HCT116 (cell line): ENCODE results near the gene PDLIM4. TPM values are rescaled to one million over a fixed set of nuclear protein-coding genes. Genes with fewer than 3 reads are reported as not detected.

Experiments used
- ATAC-seq: fragments of 200-7000 bp; cut with Tn5 transposase; 2 replicates; pipeline ENCODE4 v1.9.1; 2020; ENCODE audit warnings: mild to moderate bottlenecking, moderate library complexity
- BruUV-seq: library from RNA; stranded (reverse); fragments of 400-500 nt; replicated peaks from 2 replicates; lab custom pipeline; 2021; lab: Mats Ljungman, UMichigan
- CTCF ChIA-PET: fragments of 300-600 bp; sonication (Branson Sonifier 250); formaldehyde crosslinking; loops from one replicate; lab custom pipeline; 2021; ENCODE audit warnings: antibody characterized with exemption; lab: Charles Lee
- POLR2A ChIA-PET: fragments of 300-600, 350-600 bp; sonication (Branson Sonifier 250); formaldehyde crosslinking; loops from one replicate; lab custom pipeline; 2021; ENCODE audit warnings: antibody characterized with exemption; lab: Charles Lee
- RAD21 ChIA-PET, 2 experiments: fragments of 300-600 bp; sonication (Branson Sonifier 250); formaldehyde crosslinking; loops; one replicate each; lab custom pipeline; 2023; ENCODE audit warnings: low total read pairs in 2 of 2; ENCODE audit not compliant: uncharacterized antibody in 2 of 2, unreplicated experiment in 2 of 2, low non-redundant PET in 1 of 2; lab: Charles Lee
- DNase-seq: peaks from one replicate; pipeline ENCODE4 v3.0.0-alpha.2; 2010; ENCODE audit warnings: low read depth, low spot score
- H2AFZ ChIP-seq: fragments of 200-600 bp; shearing (Covaris generic), sonication (generic); 2 replicates; pipeline ENCODE4 v1.6.1; 2017; ENCODE audit warnings: low read depth, mixed run types, mixed read lengths, antibody characterized with exemption, low read length; ENCODE audit not compliant: poor library complexity, severe bottlenecking
- H3K27ac ChIP-seq: 2 replicates; pipeline ENCODE4 v1.5.1; 2012; ENCODE audit warnings: low read depth, low read length
- H3K27me3 ChIP-seq: fragments of 200-600 bp; sonication (generic); 2 replicates; pipeline ENCODE4 v1.6.1; 2016; ENCODE audit warnings: mixed run types, low read length, mixed read lengths; ENCODE audit not compliant: insufficient read depth
- H3K36me3 ChIP-seq, 2 experiments: fragments of 200-500 bp in 1 of 2; fragments of 200-600 bp in 1 of 2; sonication (Bioruptor generic) in 1 of 2; sonication (generic) in 1 of 2; 2 replicates each; pipeline versions ENCODE4 v1.5.1 to v1.6.1; 2014 to 2016; ENCODE audit warnings: low read length in 2 of 2, inconsistent platforms in 1 of 2, mixed read lengths in 1 of 2, mixed run types in 1 of 2; ENCODE audit not compliant: insufficient read depth in 2 of 2, control insufficient read depth in 1 of 2
- H3K4me1 ChIP-seq, 2 experiments: fragments of 200-600 bp in 1 of 2; sonication (generic) in 1 of 2; 2 replicates each; pipeline versions ENCODE4 v1.5.1 to v1.6.1; 2012 to 2017; ENCODE audit warnings: low read length in 2 of 2, inconsistent platforms in 1 of 2, mild to moderate bottlenecking in 1 of 2, mixed read lengths in 1 of 2, mixed run types in 1 of 2, moderate library complexity in 1 of 2; ENCODE audit not compliant: insufficient read depth in 2 of 2, control insufficient read depth in 1 of 2
- H3K4me2 ChIP-seq: fragments of 200-600 bp; sonication (generic); 2 replicates; pipeline ENCODE4 v1.6.1; 2017; ENCODE audit warnings: mixed run types, low read length, mixed read lengths
- H3K4me3 ChIP-seq, 2 experiments: fragments of 200-600 bp in 1 of 2; sonication (generic) in 1 of 2; replicated peaks in 1 of 2; 2 replicates each; pipeline ENCODE4 v1.5.1; 2011 to 2016; ENCODE audit warnings: low read length in 2 of 2, control low read depth in 1 of 2, low read depth in 1 of 2, mild to moderate bottlenecking in 1 of 2, mixed read lengths in 1 of 2, mixed run types in 1 of 2
- H3K79me2 ChIP-seq: fragments of 200-600 bp; sonication (generic); 2 replicates; pipeline ENCODE4 v1.6.1; 2017; ENCODE audit warnings: mild to moderate bottlenecking, mixed run types, low read length, moderate library complexity, mixed read lengths; ENCODE audit not compliant: insufficient read depth
- H3K9ac ChIP-seq: fragments of 200-600 bp; sonication (generic); 2 replicates; pipeline ENCODE4 v1.6.1; 2016; ENCODE audit warnings: low read length, mixed read lengths
- H3K9me2 ChIP-seq: fragments of 200-600 bp; sonication (generic), shearing (Covaris generic); 2 replicates; pipeline ENCODE4 v1.6.1; 2017; ENCODE audit warnings: mixed run types, mild to moderate bottlenecking, moderate library complexity; ENCODE audit not compliant: insufficient read depth
- H3K9me3 ChIP-seq, 2 experiments: fragments of 200-500 bp in 1 of 2; fragments of 200-600 bp in 1 of 2; sonication (Bioruptor generic) in 1 of 2; sonication (generic) in 1 of 2; 2 replicates each; pipeline ENCODE4 v1.6.1; 2014 to 2017; ENCODE audit warnings: low read length in 2 of 2, mixed read lengths in 2 of 2, inconsistent platforms in 1 of 2, low read depth in 1 of 2, mild to moderate bottlenecking in 1 of 2, mixed run types in 1 of 2, moderate library complexity in 1 of 2; ENCODE audit not compliant: control insufficient read depth in 1 of 2, insufficient read depth in 1 of 2
- H4K20me1 ChIP-seq: fragments of 200-600 bp; sonication (generic), shearing (Covaris generic); 2 replicates; pipeline ENCODE4 v1.6.1; 2017; ENCODE audit warnings: mixed run types, mild to moderate bottlenecking, moderate library complexity; ENCODE audit not compliant: insufficient read depth
- CEBPB ChIP-seq: IDR thresholded peaks from 2 replicates; pipeline ENCODE4 v1.6.1; 2012; ENCODE audit warnings: low read depth
- EGR1 ChIP-seq: IDR thresholded peaks from 2 replicates; pipeline ENCODE4 v1.6.1; 2012; ENCODE audit warnings: low read depth
- EZH2phosphoT487 ChIP-seq: fragments of 200-600 bp; IDR thresholded peaks from 2 replicates; pipeline ENCODE4 v1.6.1; 2018; ENCODE audit warnings: antibody characterized with exemption, borderline replicate concordance
- MAX ChIP-seq: IDR thresholded peaks from 2 replicates; pipeline ENCODE4 v1.6.1; 2012
- POLR2A ChIP-seq: IDR thresholded peaks from 2 replicates; pipeline ENCODE4 v1.7.0; 2011; ENCODE audit warnings: borderline replicate concordance; ENCODE audit not compliant: insufficient read depth, insufficient read length; ENCODE audit errors: extremely low read depth
- YY1 ChIP-seq: IDR thresholded peaks from 2 replicates; pipeline ENCODE4 v1.6.1; 2011; ENCODE audit warnings: low read length, low read depth, moderate library complexity, mild to moderate bottlenecking; ENCODE audit not compliant: insufficient replicate concordance; ENCODE audit errors: extremely low read depth
- intact Hi-C: fragments of 100-400 bp; cut with micrococcal nuclease; formaldehyde crosslinking; loops from 2 replicates; pipeline ENCODE4 v1.10.0; 2022
- total RNA-seq: library from RNA; stranded (reverse); gene quantifications from one replicate; pipeline ENCODE4 v1.2.1, GENCODE V29; 2021; ENCODE audit not compliant: unreplicated experiment
- TF ChIP-seq, protein P1 (sequence below), 3 experiments: fragments of 200-600 bp in 1 of 3; sonication (generic) in 1 of 3; IDR thresholded peaks in 2 of 3; conservative IDR thresholded peaks in 1 of 3; 2 replicates each; pipeline ENCODE4 v1.5.1; 2012 to 2017; ENCODE audit warnings: low read depth in 2 of 3, low read length in 2 of 3, antibody characterized with exemption in 1 of 3, borderline replicate concordance in 1 of 3, control low read depth in 1 of 3, mild to moderate bottlenecking in 1 of 3, mixed read lengths in 1 of 3, mixed run types in 1 of 3, moderate library complexity in 1 of 3; ENCODE audit not compliant: insufficient read depth in 1 of 3

PDLIM4 gene
- total RNA-seq, 1 experiment from 2014 or later: not detected

DNA sequence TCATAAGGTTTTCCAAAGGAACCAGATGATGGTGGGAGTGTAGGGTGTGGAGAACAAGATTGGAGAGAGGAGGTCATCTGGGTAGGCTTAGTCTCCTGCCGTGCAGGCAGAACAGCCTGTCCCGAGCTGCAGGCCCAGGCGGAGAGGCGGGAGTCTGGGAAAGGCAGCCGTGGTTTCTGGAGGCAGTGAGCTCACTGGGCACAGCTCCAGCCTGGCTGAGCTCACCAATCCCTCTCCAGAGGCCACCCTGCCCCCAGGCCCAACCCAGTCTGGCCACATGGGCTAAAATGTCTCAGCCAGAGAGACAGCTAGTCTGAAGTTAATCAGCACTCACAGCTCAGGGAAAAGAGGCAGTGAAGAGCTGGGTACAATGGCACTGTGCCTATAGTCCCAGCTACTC, 42.2 kb upstream of the PDLIM4 start:
- Histone ChIP-seq H3K4me3 (no peak overlapping the region), H3K4me1 (peaks cover 0 to 8% of the 10 kb centered on the region in 2 experiments; a peak in 2 of 4 replicates), H3K9ac (no peak overlapping the region), H3K4me2 (no peak overlapping the region), H4K20me1 (no peaks in the 10 kb centered on the region), H3K36me3 (peaks cover 6 to 15% of the 10 kb centered on the region in 2 experiments; a peak in 3 of 4 replicates), H2AFZ (no peak overlapping the region), H3K27ac (no peak overlapping the region), H3K9me3 (no peaks in the 10 kb centered on the region), H3K27me3 (no peaks in the 10 kb centered on the region), H3K79me2 (no peaks in the 10 kb centered on the region), H3K9me2 (no peaks in the 10 kb centered on the region)
- POLR2A ChIA-PET: interaction anchor here (1.4 kb wide), 1 partner anchor 14 kb away, joined by 4 read pairs; no protein-coding TSS in a partner anchor
- intact Hi-C loops: no loop called here
- RAD21 ChIA-PET: no interaction called here
- ATAC-seq (peak; percentile 78), DNase-seq (no peak)
- BruUV-seq: no TSS peak
- no peak for TF ChIP-seq POLR2A
- peak; percentile 32; the same call in 1 of the 2 replicates for TF ChIP-seq MAX
- CTCF ChIA-PET: interaction anchor here (1.0 kb wide), 1 partner anchor 23 kb away, joined by 3 read pairs; no protein-coding TSS in a partner anchor

GRCh38 chr5:132218321-132218720, 39.2 kb upstream of the PDLIM4 start:
- CTCF ChIA-PET: no interaction called here
- Histone ChIP-seq H3K4me2 (no peak overlapping the region), H3K4me1 (peaks cover 0 to 8% of the 10 kb centered on the region in 2 experiments; a peak in 2 of 4 replicates), H3K79me2 (0 out of 2 replicates have a peak, but pooled peaks cover 8% of the 10 kb centered on the region), H3K9me3 (no peaks in the 10 kb centered on the region), H3K4me3 (no peak overlapping the region), H2AFZ (no peak overlapping the region), H3K27ac (no peak overlapping the region), H3K36me3 (peaks cover 3 to 10% of the 10 kb centered on the region in 2 experiments; a peak in 3 of 4 replicates), H4K20me1 (no peaks in the 10 kb centered on the region), H3K9ac (no peak overlapping the region), H3K9me2 (no peaks in the 10 kb centered on the region), H3K27me3 (no peaks in the 10 kb centered on the region)
- POLR2A ChIA-PET: no interaction called here
- BruUV-seq: no TSS peak
- no peak for TF ChIP-seq YY1
- TF ChIP-seq CEBPB: no peak
- TF ChIP-seq EZH2phosphoT487: no peak
- TF ChIP-seq, protein P1, sequence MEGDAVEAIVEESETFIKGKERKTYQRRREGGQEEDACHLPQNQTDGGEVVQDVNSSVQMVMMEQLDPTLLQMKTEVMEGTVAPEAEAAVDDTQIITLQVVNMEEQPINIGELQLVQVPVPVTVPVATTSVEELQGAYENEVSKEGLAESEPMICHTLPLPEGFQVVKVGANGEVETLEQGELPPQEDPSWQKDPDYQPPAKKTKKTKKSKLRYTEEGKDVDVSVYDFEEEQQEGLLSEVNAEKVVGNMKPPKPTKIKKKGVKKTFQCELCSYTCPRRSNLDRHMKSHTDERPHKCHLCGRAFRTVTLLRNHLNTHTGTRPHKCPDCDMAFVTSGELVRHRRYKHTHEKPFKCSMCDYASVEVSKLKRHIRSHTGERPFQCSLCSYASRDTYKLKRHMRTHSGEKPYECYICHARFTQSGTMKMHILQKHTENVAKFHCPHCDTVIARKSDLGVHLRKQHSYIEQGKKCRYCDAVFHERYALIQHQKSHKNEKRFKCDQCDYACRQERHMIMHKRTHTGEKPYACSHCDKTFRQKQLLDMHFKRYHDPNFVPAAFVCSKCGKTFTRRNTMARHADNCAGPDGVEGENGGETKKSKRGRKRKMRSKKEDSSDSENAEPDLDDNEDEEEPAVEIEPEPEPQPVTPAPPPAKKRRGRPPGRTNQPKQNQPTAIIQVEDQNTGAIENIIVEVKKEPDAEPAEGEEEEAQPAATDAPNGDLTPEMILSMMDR (IDR thresholded peaks at IDR 0.05 in 2 of 3, conservative IDR thresholded peaks at IDR 0.05 in 1 of 3; ENCODE audit: borderline replicate concordance in 1 of 3, insufficient read depth in 1 of 3, low read depth in 2 of 3, low read length in 2 of 3): no peak
- no peak for TF ChIP-seq EGR1
- no peak for TF ChIP-seq MAX
- intact Hi-C loops: no loop called here
- DNase-seq: no peak
- no peak for ATAC-seq
- RAD21 ChIA-PET: no interaction called here
